ENCODE results near the gene SNX18. TPM values are rescaled to one million over a fixed set of nuclear protein-coding genes. Genes with fewer than 3 reads are reported as not detected.
A peak's percentile ranks its signal among the peaks of the same experiment; 100 is the strongest.
"Not testable (repeated sequence)": the region's sequence is repeated elsewhere in the genome, so short reads cannot be mapped to it uniquely, and the experiment has no call there.

The SNX18 gene, protein sequence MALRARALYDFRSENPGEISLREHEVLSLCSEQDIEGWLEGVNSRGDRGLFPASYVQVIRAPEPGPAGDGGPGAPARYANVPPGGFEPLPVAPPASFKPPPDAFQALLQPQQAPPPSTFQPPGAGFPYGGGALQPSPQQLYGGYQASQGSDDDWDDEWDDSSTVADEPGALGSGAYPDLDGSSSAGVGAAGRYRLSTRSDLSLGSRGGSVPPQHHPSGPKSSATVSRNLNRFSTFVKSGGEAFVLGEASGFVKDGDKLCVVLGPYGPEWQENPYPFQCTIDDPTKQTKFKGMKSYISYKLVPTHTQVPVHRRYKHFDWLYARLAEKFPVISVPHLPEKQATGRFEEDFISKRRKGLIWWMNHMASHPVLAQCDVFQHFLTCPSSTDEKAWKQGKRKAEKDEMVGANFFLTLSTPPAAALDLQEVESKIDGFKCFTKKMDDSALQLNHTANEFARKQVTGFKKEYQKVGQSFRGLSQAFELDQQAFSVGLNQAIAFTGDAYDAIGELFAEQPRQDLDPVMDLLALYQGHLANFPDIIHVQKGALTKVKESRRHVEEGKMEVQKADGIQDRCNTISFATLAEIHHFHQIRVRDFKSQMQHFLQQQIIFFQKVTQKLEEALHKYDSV
- 15.9 TPM for total RNA-seq

DNA sequence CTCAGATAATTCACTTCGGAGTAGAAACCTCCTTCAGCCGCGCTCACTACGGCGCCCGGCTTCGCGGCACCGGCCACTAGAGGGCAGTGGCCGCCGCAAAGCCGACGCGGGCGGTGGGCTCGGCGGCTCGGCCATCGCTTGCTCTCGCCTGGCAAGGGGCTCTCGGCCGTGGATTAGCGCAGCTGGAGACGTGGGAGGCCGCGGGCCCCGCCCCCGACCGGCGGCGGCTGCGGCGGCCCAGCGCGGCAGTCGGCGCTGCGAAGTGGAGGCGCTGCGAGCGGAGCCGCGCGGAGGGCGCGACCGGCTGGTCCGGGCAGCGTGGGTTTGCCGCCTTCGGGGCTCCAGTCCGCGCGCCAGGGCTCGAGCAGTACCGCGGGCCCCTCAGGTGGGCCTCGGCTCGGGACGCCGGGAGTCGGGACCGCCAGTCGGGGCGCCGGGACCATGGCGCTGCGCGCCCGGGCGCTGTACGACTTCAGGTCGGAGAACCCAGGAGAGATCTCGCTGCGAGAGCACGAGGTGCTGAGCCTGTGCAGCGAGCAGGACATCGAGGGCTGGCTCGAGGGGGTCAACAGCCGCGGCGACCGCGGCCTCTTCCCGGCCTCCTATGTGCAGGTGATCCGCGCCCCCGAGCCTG, at the start of gene SNX18:
Gene SNX18, plus strand, starts transcription at position 248 of the 634 bp plus-strand sequence. Its CDS starts 194 bp downstream, at position 442.
- peak; percentile 82 to 94 (median 89) for DNase-seq (ENCODE audit: low read depth in 2 of 3, low spot score in 2 of 3)

DNA sequence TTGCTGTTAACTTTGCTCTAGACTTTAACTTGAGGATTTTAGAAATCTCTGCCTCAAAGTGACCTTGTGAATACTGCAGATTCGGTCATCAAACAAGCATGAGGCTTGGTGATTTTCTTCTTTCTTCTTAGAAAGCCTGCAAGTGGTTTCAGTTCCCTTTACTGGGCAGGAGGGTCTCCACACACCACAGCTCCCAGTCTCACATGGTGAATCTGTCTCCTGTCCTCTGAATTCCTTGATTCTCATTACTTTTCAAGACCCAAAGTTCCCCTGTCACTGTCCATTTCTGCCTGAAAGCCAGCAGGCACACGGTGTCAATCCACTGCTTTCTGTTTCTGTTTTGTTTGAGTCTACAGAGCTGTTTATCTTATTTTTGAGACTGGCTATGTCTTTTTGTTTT, 47.9 kb upstream of the SNX18 start:
- no peak for DNase-seq (ENCODE audit: low read depth in 2 of 3, low spot score in 2 of 3)

DNA sequence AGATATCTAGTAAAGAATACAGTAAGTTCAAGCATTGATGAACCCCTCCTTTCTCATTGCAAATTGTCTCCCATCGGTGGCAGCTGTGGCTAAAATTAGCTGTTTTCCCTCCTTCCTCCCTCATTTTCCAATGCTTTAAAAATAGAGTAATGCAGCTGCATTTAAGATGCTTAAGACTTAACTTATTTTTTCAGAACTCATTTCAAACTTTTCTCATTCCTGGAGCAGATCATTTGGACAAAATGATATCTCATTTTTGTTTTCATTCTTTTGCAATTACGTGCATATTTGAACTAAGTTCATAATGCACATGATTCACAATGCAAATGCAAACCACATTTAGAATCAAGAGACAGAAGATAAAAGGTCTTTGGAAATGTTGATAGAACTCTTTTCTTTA, 47.4 kb upstream of the SNX18 start:
- DNase-seq (ENCODE audit: low read depth in 2 of 3, low spot score in 2 of 3): no peak

DNA sequence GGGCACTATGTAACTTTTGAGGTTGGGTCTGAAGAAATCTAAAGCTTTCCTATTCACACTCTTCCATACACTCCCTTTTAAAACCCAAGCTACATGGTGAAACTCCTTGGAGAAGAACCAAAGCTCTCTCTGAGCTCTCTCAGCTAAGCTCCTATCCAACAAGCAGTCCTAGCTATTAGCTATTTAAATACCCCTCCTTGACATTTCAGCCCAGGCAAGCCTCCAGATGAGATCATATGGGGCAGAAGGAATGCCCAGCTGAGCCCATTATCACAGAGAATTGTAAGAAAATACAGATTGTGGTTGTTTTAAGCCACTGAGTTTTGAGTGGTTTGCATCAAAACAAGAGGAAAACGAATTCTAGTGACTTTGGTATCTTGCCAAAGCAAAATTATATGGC, 46.9 kb upstream of the SNX18 start:
- DNase-seq (ENCODE audit: low read depth in 2 of 3, low spot score in 2 of 3): no peak

DNA sequence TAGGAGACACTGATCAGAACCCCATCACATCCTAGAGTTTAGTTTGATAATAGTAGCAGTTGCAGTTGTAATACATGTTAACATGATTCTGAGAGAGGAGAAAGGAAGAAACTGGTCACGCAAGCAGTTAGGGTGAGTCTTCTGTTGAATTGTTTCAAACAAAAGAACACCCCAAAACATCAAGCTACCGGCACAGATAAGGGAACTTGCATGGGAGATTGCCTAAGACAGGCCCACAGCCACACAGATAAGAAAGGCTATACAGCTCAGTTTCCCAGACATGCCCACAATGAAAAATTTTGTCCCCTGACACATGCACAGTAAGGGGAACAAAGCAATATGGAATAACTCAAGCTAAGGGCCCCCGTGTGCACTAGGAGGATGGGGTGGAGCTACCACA, 46.2 kb upstream of the SNX18 start:
- DNase-seq (ENCODE audit: low read depth in 2 of 3, low spot score in 2 of 3): no peak

DNA sequence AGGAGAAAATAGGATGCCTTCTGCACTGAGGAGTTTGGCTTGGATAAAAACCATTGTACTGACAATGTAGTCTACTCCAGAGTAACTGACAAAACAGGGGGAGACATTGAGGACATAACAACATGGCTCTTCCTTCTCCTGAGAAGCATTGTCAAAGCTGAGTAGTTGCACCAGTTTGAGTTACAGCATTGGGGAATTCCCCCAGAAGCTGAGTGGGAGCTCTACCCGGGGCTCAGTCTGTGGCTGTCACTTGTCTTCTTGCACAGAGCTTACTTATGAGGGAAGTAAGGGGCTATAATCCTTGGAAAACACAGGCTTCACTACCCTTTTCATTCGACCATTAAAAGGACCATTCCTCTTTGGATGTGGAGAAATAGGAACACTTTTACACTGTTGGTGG, 40.9 kb upstream of the SNX18 start:
- DNase-seq (ENCODE audit: low read depth in 2 of 3, low spot score in 2 of 3): no peak

DNA sequence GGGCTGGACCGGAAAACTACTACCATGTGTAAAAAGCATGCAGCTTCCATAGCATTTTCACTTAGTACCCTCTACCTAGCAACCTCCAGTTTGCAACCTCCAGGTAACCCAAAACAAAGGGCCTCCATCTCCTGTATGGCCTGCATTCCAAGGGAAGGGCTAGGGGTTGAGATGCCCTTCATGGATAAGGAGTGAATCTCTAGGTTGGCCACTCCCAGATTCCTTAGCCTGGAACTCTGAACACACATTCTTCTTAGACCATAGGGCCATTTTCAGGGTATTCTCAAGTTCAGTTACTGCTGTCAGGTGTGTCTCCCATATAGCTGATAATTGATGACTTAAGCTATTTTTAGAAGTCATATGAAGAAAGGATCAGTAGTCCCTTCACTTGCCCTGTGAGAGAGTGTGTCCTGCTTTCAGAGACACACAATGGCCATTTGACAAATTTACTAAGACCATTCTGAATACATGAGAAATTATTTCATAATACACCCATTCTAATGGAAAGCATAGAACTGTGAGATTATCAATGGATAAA, 39.5 kb upstream of the SNX18 start:
- DNase-seq (ENCODE audit: low read depth in 2 of 3, low spot score in 2 of 3): no peak

DNA sequence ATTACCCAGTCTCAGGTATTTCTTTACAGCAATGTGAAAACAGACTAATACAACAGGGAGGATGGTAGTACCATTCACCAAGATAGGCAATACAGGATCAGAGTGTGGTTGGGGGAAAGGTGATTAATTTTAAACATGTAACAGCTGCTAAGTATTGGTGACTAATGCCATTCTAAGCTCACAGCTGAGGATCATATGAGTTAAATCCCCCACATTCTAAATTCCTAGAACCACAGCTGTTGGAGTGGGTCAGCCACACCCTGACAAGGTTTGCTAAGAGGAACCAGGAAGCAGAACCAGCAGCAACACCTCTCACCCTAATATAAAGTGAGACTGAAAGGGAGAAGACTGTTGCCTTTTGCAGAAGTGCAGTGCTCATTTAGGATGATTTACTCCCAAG, 37.3 kb upstream of the SNX18 start:
- no peak for DNase-seq (ENCODE audit: low read depth in 2 of 3, low spot score in 2 of 3)

DNA sequence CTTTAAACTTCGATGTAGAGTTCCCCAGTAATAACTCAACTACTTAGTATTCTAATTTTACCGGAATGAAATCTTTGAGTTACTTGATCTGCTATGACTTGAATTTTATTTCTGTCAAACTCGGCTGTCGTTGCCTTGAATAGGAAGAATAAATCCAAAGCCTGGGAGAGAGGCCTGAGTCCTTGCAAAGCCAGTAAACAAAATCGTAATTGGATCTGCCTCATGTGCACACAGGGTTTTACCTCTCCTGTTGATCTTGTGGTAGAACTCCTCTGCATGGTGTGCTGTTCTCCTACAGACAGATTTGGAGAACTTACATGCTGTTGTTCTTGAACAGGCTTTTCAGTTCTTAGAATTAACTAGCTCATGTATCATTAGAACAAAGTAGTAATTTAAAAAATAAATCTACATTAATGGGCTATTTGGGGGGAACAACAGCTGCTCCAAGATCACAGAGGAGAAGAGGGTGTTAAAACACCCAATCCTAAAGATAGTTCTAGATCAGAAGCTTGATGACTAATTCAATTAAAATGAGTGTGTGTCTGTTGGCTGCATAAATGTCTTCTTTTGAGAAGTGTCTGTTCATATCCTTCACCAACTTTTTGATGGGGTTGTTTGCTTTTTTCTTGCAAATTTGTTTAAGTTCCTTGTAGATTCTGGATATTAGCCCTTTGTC, 33.2 kb upstream of the SNX18 start:
- DNase-seq (ENCODE audit: low read depth in 2 of 3, low spot score in 2 of 3): no peak

DNA sequence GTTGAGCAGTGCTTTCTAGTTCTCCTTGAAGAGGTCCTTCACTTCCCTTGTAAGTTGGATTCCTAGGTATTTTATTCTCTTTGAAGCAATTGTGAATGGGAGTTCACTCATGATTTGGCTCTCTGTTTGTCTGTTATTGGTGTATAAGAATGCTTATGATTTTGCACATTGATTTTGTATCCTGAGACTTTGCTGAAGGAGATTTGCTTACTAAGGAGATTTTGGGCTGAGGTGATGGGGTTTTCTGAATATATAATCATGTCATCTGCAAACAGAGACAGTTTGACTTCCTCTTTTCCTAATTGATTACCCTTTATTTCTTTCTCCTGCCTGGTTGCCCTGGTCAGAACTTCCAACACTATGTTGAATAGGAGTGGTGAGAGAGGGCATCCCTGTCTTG, 31.9 kb upstream of the SNX18 start:
- not testable (repeated sequence) for DNase-seq (ENCODE audit: low read depth in 2 of 3, low spot score in 2 of 3)

DNA sequence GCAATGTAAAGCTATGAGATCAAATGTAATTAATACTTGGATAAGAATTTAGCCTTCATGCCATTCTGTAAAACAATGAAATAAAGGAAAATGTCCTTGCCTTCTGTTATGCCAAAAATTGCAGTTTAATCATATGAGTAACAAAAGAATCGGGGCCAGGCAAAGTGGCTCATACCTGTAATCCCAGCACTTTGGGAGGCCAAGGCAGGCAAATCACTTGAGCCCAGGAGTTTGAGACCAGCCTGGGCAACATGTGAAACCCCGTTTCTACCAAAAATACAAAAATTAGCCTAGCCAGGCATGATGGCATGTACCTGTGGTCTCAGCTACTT, 27.9 kb upstream of the SNX18 start:
- not testable (repeated sequence) for DNase-seq (ENCODE audit: low read depth in 2 of 3, low spot score in 2 of 3)

DNA sequence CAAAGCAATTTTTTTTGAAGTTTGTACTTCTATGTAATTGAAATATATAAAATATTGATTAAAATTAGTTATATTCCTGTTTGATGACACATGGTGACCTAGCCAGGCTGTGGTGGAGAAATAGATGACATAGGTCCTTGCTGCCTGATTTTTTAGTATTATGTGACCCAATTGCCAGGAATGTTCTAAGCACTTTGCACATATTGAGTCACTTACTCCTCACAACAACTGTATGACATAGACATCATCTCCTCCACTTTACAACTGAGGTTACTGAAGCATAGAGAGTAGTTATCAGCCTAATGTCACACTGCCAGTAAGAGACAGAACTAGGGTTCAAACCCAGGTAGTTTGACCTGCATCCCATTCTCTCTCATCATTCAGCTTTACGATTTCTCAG, 26.2 kb upstream of the SNX18 start:
- no peak for DNase-seq (ENCODE audit: low read depth in 2 of 3, low spot score in 2 of 3)

DNA sequence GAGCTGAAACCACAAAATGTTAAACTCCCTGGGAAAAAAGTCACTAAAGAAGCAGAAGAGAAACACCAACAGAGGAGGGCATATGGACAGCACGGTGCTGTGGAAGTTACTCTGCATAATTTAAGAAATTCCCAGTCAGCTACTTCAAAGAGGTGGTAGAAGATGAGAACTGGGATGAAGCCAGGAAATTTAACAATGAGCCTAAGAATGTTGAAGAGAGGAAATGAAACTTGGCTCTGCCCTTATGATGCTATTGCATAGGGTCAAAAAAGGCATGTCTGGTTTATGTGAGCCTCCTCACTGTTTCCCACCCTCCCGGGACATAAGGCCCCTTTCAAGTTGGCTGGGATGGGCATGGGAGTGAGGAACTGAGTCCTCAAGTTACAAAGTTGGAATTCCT, 25.4 kb upstream of the SNX18 start:
- no peak for DNase-seq (ENCODE audit: low read depth in 2 of 3, low spot score in 2 of 3)

DNA sequence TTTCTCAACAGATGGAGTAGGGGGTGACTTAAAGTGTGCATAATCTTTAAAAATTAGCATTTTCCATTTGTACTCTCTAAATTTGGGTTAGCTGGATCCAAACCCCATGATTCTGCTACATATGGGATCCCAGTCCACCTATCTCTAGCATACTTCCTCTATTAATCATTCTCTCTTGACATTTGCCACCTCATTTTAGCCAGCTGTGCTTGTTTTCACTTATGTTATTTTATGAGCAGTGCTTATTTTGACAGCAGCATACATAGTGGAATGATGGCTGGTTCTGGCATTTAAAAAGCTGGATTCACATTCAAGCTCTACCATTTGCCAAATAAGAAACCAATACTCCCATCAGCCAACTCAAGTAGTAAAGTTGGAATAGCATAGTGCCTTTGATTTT, 22.5 kb upstream of the SNX18 start:
- DNase-seq (ENCODE audit: low read depth in 2 of 3, low spot score in 2 of 3): no peak

DNA sequence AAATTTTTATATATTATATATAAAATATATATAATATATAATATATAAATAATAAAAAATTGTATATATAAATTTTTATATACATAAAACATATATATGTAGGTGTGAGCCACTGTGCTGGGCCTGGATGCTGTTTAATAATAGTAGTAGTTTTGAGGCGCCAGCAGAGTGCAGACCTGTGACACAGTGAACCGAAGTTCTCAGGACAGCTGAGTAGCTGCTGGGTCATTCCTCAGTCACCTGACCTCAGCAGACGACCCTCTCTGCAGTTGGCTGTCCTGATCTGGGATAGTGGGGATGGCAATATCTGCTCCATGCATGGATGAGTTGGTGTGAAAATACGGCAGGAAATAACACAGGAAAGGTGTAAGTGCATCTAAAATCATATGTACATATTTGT, 3.3 kb upstream of the SNX18 start:
- no peak for DNase-seq (ENCODE audit: low read depth in 2 of 3, low spot score in 2 of 3)

DNA sequence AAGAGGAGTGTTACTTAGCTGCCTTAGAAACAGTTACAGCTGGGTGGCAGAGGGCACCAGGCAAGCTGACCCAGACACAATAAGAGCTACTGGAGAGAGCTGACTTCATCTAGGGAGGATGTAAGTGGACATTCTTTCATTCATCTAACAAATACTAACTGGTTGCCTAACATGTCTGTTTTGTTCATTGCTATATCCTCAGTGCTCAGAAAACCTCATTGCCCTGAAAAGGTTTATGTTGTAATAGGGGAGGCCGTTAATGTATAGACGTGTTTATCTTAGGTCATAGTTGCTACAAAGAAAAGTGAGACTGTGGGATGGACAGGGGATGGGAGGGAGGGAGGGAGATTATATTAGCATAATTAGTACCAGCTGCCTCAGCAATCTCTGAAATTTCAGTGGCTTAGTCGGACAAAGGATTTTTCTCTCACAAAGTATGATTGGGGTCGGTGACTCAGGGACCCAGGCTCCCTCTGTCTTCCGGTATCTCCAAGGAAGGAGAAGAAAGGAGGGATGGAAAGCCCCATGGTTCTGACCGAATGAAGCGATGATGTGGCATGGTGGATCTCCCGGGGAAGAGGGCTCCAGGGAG, 2.6 kb upstream of the SNX18 start:
- no peak for DNase-seq (ENCODE audit: low read depth in 2 of 3, low spot score in 2 of 3)

DNA sequence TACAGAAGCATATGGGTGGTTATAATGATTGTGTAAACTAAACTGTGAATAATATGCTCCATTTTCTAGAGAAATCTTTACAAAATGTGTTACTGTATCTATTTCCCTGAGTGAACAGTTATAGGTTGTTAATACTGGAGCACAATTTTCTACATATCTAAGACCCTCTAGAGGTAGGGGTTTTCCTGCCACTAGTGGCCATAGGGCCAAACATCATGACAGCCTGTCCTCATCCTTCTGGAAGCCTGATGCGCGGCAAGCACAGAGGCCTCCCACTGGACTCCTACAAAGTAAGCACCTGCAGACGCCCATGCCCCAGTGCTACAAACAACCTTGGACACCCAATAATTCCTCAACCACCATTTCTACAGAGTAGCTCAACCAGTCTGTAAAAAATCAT, 1.9 kb upstream of the SNX18 start:
- DNase-seq (ENCODE audit: low read depth in 2 of 3, low spot score in 2 of 3): no peak

DNA sequence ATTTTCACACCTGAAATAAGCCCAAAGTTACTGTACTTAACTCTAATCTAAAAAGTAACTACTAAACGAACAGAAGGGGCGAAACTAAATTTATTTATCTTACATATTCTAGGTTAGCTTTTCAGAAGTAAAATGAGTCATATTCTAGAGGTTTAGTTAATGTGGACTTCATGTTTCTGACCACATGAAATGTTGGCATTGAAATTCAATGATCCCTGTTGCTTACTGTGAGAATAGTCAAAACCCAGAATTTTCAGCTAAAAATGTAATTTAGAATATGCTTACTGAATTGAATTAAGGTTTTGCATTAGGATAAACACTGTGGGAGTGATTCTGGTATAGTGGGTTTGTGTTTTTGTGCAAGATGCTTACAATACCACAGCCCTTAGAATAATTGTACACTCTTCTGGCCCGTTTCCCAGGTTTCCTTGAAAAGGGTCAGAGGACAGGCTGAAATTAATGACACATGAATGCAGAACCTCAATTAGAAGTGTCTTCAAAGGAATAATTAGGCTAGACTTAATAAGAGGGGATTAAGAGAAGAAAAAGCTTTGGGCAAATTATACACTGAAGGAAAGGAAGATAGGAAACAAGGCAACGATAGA, 1.4 kb upstream of the SNX18 start:
- DNase-seq (ENCODE audit: low read depth in 2 of 3, low spot score in 2 of 3): no peak

DNA sequence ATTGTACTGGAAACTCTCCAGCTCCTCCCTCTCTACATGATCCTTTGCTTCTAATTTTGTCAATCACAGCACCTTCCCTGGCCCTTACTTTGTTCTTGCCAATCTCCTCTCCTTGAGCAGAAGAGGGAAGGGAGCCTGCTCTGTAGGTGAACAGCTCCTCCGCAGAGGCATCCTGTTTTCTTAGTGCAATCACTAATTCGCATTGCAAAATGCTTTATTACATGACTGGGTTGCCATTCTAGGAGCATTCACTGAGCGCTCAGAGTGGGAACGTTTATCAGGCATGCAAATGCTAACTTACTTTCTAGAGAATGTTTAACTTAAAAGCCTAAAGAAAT, 416 bp upstream of the SNX18 start:
- no peak for DNase-seq (ENCODE audit: low read depth in 2 of 3, low spot score in 2 of 3)

DNA sequence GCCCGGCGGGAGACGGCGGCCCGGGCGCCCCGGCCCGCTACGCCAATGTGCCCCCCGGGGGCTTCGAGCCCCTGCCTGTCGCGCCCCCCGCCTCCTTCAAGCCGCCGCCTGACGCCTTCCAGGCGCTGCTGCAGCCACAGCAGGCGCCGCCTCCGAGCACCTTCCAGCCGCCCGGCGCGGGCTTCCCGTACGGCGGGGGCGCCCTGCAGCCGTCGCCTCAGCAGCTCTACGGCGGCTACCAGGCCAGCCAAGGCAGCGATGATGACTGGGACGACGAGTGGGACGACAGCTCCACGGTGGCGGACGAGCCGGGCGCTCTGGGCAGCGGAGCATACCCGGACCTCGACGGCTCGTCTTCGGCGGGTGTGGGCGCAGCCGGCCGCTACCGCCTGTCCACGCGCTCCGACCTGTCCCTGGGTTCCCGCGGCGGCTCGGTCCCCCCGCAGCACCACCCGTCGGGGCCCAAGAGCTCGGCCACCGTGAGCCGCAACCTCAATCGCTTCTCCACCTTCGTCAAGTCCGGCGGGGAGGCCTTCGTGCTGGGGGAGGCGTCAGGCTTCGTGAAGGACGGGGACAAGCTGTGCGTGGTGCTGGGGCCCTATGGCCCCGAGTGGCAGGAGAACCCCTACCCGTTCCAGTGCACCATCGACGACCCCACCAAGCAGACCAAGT, 723 bp downstream of the SNX18 start:
- DNase-seq (ENCODE audit: low read depth in 2 of 3, low spot score in 2 of 3): peak in 2 of 3 donors; percentile 50 to 66
